GM21390 (cell line): ENCODE measurements around the gene TOX3.

Experiments used
- ATAC-seq: cut with Tn5 transposase; IDR thresholded peaks from one replicate; pipeline ENCODE4 v1.9.1; 2021; ENCODE audit not compliant: unreplicated experiment

Gene TOX3

DNA sequence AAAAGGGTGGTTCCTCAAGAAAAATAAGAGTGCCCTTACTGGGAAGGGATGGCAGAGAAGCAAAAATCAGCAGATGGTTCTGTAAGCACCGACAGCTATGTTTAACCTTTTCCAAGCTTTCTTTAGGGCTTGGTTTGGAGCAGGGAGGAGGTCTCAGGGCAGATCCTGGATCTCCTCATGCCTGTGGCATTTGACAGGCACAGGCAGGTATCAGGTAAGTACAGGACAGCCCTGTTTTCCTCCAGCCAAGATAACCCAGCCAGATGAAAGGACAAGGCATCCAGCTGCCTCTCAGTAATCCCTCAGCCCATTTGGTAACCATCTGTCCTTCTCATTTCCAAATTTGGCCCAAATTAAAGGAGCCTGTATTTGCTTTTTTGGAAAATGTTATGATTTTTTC lies 141.5 kb downstream of the TOX3 start:
- ATAC-seq = no peak

DNA sequence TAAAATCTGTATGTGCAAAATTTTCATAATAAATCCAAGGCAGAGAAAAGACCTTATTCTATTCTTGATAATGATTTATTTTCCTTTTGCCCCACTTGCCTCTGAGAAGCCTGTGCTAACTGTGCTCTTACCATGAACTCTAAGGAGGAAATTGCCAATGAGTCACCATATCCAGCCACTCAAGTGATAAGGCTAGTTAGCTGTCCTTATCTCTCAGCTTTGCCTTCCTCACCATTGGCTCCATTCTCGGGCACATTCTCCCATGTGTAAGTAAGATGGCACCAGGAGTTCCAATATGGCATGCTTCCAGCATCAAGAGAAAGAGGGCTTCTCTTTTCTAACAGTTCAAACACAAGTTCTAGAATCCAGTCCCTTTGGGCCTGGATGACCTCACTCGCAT lies 142.4 kb downstream of the TOX3 start:
- no peak for ATAC-seq

- no peak for ATAC-seq
Observed at GRCh38 chr16:52399116-52399515, 147.8 kb downstream of the TOX3 start.

- no peak for ATAC-seq
Observed at GRCh38 chr16:52398491-52398960, 148.4 kb downstream of the TOX3 start.

GRCh38 chr16:52398021-52398420 lies 148.9 kb downstream of the TOX3 start:
- no peak for ATAC-seq

DNA sequence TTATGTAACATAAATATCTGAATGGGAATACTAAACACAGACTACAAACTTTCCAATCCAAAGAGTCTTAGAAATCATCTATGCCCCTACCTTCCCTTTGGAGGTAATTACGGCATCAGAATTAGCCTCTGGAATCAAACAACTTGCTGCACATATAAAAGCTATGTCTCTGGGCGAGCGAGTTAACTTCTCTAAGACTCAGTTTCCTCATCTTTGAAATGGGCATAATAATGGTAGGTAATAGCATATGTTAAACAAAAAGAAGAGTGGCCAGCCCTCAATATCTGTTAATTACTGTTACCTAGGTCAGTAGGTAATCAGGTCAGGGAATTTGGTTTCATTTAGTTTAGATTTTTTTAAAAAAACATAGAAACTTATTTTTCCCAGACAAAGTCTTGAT lies 153.5 kb downstream of the TOX3 start:
- ATAC-seq = no peak

GRCh38 chr16:52389045-52389444 lies 157.9 kb downstream of the TOX3 start:
- ATAC-seq = no peak
